Ovary (tissue), 9 donors: ENCODE results near the gene UIMC1. TPM values are rescaled to one million over a fixed set of nuclear protein-coding genes. Genes with fewer than 3 reads are reported as not detected.

Source experiments
- DNase-seq, 5 donors: peaks; one replicate each; pipeline ENCODE4 v3.0.0-alpha.2; 2019 to 2020
- H3K27ac ChIP-seq, 2 donors: fragments of 200-600 bp; one replicate each; pipeline versions ENCODE4 v1.5.1 to v1.8.0; 2019 to 2022
- H3K27me3 ChIP-seq: fragments of 200-600 bp; one replicate; pipeline ENCODE4 v1.8.0; 2022
- H3K36me3 ChIP-seq: fragments of 200-600 bp; sonication (generic); one replicate; pipeline ENCODE4 v1.5.1; 2019
- H3K4me1 ChIP-seq: one replicate; pipeline ENCODE4 v1.8.1; 2013; ENCODE audit warnings: mild to moderate bottlenecking, moderate library complexity; ENCODE audit not compliant: insufficient read depth
- H3K4me3 ChIP-seq: fragments of 200-600 bp; sonication (generic); one replicate; pipeline ENCODE4 v1.5.1; 2017
- H3K9me3 ChIP-seq, 2 donors: fragments of 200-600 bp in 1 of 2; sonication (generic) in 1 of 2; one replicate each; pipeline versions ENCODE4 v1.5.1 to v1.8.1; 2013 to 2019; ENCODE audit warnings: mild to moderate bottlenecking in 1 of 2, moderate library complexity in 1 of 2
- EP300 ChIP-seq: sonication (generic); formaldehyde crosslinking; IDR thresholded peaks from one replicate; pipeline ENCODE4 v1.6.1; 2017; ENCODE audit warnings: antibody characterized with exemption
- POLR2A ChIP-seq: fragments of 450-650 bp; IDR thresholded peaks from one replicate; pipeline ENCODE4 v1.6.1; 2017; ENCODE audit warnings: antibody characterized with exemption, mild to moderate bottlenecking, moderate library complexity
- WGBS, 3 donors: extraction: QIAGEN DNeasy Blood & Tissue Kit in 1 of 3; methylation state at CpG; one replicate each; pipeline versions ENCODE4 v1.1.5 to v1.1.7; 2013 to 2017; 5-methylcytosine and 5-hydroxymethylcytosine counted together
- intact Hi-C, 4 donors: fragments of 100-400 bp; cut with DNase I; formaldehyde crosslinking; loops; one replicate each; pipeline versions ENCODE4 v1.11.0 to v1.15.1; 2022 to 2023
- polyA plus RNA-seq, 2 donors: library from polyadenylated mRNA; stranded (reverse); fragments of 200-250 nt in 1 of 2; fragments of 350-450 nt in 1 of 2; fragmentation: Illumina TruSeq in 1 of 2; extraction: RNeasy Lipid Tissue Mini Kit (QIAGEN cat#74804) in 1 of 2; gene quantifications; one replicate each; pipeline ENCODE4 v1.2.3, GENCODE V29; 2013 to 2014
- total RNA-seq, 7 donors: library from RNA; depleted of rRNA in 2 of 7; stranded (reverse); fragments of >200 nt in 2 of 7; fragmentation: NEBNext Ultra II Directional in 3 of 7; extraction: Animal tissue kit (Norgen Biotek cat#: 25700) in 3 of 7; gene quantifications; one replicate each; pipeline versions ENCODE4 v1.1.0 to v1.2.4, GENCODE V29; 2016 to 2023
- TF ChIP-seq, protein P1 (sequence below), 3 donors: fragments of 450-650 bp in 2 of 3; fragments of 200-600 bp in 1 of 3; IDR thresholded peaks; one replicate each; pipeline versions ENCODE4 v1.5.1 to v1.8.0; 2016 to 2022; ENCODE audit warnings: antibody characterized with exemption in 3 of 3, mild to moderate bottlenecking in 1 of 3
- donor health status: DM: no; HTN: no; CAD: no; lungs with moderate emphysema.
- donor health status: DM: no; HTN: no; CAD: no.
- donor health status: Bipolar disorder and iron deficiency.
- donor health status: DM: yes; HTN: yes; CAD: no.
- donor health status: DM: no; HTN: no; CAD: no.
- donor health status: DM: yes; HTN: yes; CAD: no.

Gene UIMC1
- total and polyA plus RNA-seq, 9 donors = 34.9 to 80.2 (median 49.5) TPM

- Histone ChIP-seq H3K9me3 (no peaks in the 10 kb centered on the region), H3K27me3 (no peaks in the 10 kb centered on the region), H3K4me1 (peaks cover 1% of the 10 kb centered on the region), H3K27ac (no peak overlapping the region), H3K36me3 (no peaks in the 10 kb centered on the region), H3K4me3 (no peak overlapping the region)
- intact Hi-C loops = no loop called here
- 74 to 88% (median 85%) methylated on average over 5 of the region's 5 CpGs for WGBS, 3 donors
- DNase-seq = no peak
- TF ChIP-seq, protein P1, sequence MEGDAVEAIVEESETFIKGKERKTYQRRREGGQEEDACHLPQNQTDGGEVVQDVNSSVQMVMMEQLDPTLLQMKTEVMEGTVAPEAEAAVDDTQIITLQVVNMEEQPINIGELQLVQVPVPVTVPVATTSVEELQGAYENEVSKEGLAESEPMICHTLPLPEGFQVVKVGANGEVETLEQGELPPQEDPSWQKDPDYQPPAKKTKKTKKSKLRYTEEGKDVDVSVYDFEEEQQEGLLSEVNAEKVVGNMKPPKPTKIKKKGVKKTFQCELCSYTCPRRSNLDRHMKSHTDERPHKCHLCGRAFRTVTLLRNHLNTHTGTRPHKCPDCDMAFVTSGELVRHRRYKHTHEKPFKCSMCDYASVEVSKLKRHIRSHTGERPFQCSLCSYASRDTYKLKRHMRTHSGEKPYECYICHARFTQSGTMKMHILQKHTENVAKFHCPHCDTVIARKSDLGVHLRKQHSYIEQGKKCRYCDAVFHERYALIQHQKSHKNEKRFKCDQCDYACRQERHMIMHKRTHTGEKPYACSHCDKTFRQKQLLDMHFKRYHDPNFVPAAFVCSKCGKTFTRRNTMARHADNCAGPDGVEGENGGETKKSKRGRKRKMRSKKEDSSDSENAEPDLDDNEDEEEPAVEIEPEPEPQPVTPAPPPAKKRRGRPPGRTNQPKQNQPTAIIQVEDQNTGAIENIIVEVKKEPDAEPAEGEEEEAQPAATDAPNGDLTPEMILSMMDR (IDR thresholded peaks at IDR 0.05) = no peak
- no peak for TF ChIP-seq EP300
- no peak for TF ChIP-seq POLR2A
Observed at GRCh38 chr5:177036443-177036842, 29.9 kb upstream of the UIMC1 start.

DNA sequence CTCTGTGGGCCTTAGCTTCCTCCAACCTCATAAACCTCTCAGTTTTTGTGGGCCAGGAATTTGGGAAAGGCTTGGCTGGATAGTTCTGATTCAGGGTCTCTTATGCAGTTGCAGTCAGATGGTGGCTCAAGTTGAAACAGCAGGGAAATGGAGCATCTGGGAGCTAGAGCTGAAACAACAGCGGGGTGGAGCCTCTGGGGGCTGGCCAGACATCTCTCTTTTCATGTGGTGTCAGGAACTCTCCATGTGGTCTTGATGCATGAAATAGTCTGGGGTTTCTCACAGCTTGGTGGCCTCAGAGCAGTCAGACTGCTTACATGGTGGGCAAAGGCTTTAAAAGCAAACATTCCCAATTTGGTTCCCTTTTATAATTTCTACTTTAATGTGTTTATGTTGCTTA lies 29.4 kb upstream of the UIMC1 start:
- intact Hi-C loops = no loop called here
- 71 to 81% (median 78%) methylated on average over 1 of the region's 1 CpG for WGBS, 3 donors
- TF ChIP-seq POLR2A (no peak), EP300 (no peak)
- TF ChIP-seq, protein P1 (IDR thresholded peaks at IDR 0.05) = no peak

DNA sequence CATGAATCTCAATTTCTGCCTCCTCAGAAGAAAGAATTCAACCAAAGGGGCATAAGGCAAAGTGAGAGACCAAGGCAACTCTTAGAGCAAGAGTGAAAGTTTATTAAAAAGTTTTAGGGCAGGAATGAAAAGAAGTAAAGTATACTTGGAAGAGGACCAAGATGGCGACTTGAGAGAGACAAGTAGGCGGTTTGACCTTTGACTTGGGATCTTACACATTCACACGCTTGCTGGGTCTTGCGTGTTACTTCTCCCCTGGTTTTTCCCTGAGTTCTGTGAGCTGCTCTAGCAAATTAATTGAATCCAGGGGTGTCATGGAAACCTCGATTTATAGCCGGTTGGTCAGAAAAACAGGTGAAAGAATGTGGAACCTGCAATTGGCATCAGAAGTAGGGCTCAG lies 22.9 kb upstream of the UIMC1 start:
- no peaks in the 10 kb centered on the region for H3K4me1 ChIP-seq
- H3K27me3 ChIP-seq = no peaks in the 10 kb centered on the region
- H3K27ac ChIP-seq = no peak overlapping the region
- 92 to 95% (median 92%) methylated on average over 6 of the region's 6 CpGs for WGBS, 3 donors
- TF ChIP-seq, protein P1 (IDR thresholded peaks at IDR 0.05) = no peak
- TF ChIP-seq POLR2A = no peak
- no peak for TF ChIP-seq EP300
- DNase-seq = no peak
- no peaks in the 10 kb centered on the region for H3K36me3 ChIP-seq
- no peak overlapping the region for H3K4me3 ChIP-seq
- intact Hi-C loops = no loop called here
- no peaks in the 10 kb centered on the region for H3K9me3 ChIP-seq

More for the DNA sequence above, 29.4 kb upstream of the UIMC1 start:
- no peak for DNase-seq
- Histone ChIP-seq H3K36me3 (no peaks in the 10 kb centered on the region), H3K9me3 (no peaks in the 10 kb centered on the region), H3K4me3 (no peak overlapping the region), H3K27me3 (no peaks in the 10 kb centered on the region), H3K27ac (no peak overlapping the region), H3K4me1 (peaks cover 1% of the 10 kb centered on the region)

DNA sequence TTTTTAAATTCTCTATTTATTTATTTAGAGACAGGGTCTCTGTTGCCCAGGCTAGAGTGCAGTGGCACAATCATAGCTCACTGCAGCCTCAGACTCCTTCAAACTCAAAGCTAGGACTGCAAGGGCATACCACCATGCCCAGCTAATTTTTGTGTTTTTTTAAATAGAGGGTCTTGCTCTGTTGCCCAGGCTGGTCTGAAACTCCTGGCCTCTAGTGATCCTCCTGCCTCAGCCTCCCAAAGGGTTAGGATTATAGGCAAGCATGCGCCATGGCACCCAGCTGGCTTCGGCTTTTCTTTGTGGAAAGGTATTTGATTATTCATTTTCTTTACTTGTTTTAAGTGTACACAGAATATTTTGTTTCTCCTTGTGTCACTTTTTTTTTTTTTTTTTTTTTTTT lies 21.1 kb upstream of the UIMC1 start:
- H3K4me3 ChIP-seq = no peak overlapping the region
- H3K9me3 ChIP-seq = no peaks in the 10 kb centered on the region
- peaks cover 2% of the 10 kb centered on the region for H3K4me1 ChIP-seq
- H3K27me3 ChIP-seq = no peaks in the 10 kb centered on the region
- no peaks in the 10 kb centered on the region for H3K36me3 ChIP-seq
- intact Hi-C loops = no loop called here
- TF ChIP-seq POLR2A (no peak), EP300 (no peak)
- TF ChIP-seq, protein P1 (IDR thresholded peaks at IDR 0.05) = no peak
- DNase-seq = no peak
- 97 to 98% (median 97%) methylated on average over 2 of the region's 2 CpGs for WGBS, 3 donors
- no peak overlapping the region for H3K27ac ChIP-seq
